MM.1S (cell line): ENCODE data around the gene DCTN3.

ENCODE experiments used
- DNase-seq: peaks from one replicate; pipeline ENCODE4 v3.0.0-alpha.2; 2015
- H2AFZ ChIP-seq: fragments of 300-600 bp; sonication (generic); 2 replicates; pipeline ENCODE4 v1.6.0; 2016; ENCODE audit warnings: antibody characterized with exemption, low read length
- H3F3A ChIP-seq: fragments of 300-600 bp; sonication (generic); 2 replicates; pipeline ENCODE4 v1.6.1; 2016; ENCODE audit warnings: mild to moderate bottlenecking, antibody characterized with exemption, low read length, moderate library complexity, mixed read lengths; ENCODE audit not compliant: insufficient read depth
- H3K27ac ChIP-seq: fragments of 300-600 bp; sonication (generic); 2 replicates; pipeline ENCODE4 v1.5.1; 2016; ENCODE audit warnings: mild to moderate bottlenecking, low read length
- H3K27me3 ChIP-seq: fragments of 300-600 bp; sonication (generic); replicated peaks from 2 replicates; pipeline ENCODE4 v1.6.0; 2016; ENCODE audit warnings: low read length; ENCODE audit not compliant: insufficient read depth
- H3K36me3 ChIP-seq: fragments of 300-600 bp; sonication (generic); replicated peaks from 2 replicates; pipeline ENCODE4 v1.6.1; 2016; ENCODE audit warnings: mild to moderate bottlenecking, low read length, mixed read lengths; ENCODE audit not compliant: insufficient read depth
- H3K4me1 ChIP-seq: fragments of 300-600 bp; sonication (generic); 2 replicates; pipeline ENCODE4 v1.6.1; 2016; ENCODE audit warnings: low read length, mixed read lengths
- H3K4me2 ChIP-seq: fragments of 300-600 bp; sonication (generic); 2 replicates; pipeline ENCODE4 v1.6.0; 2016; ENCODE audit warnings: low read depth, low read length
- H3K4me3 ChIP-seq: fragments of 300-600 bp; sonication (generic); 2 replicates; pipeline ENCODE4 v1.5.1; 2016; ENCODE audit warnings: low read length, mixed read lengths
- H3K79me2 ChIP-seq: fragments of 300-600 bp; sonication (generic); 2 replicates; pipeline ENCODE4 v1.6.1; 2016; ENCODE audit warnings: mixed run types, low read length, mixed read lengths
- H3K9ac ChIP-seq: fragments of 300-600 bp; sonication (generic); 2 replicates; pipeline ENCODE4 v1.6.1; 2016; ENCODE audit warnings: low read length, mixed read lengths
- H3K9me2 ChIP-seq: fragments of 300-600 bp; sonication (generic); replicated peaks from 2 replicates; pipeline ENCODE4 v1.6.1; 2016; ENCODE audit warnings: mild to moderate bottlenecking, low read length, mixed read lengths; ENCODE audit not compliant: insufficient read depth
- H3K9me3 ChIP-seq: fragments of 300-600 bp; sonication (generic); replicated peaks from 2 replicates; pipeline ENCODE4 v1.6.1; 2016; ENCODE audit warnings: mild to moderate bottlenecking, low read length, mixed read lengths; ENCODE audit not compliant: insufficient read depth
- H4K20me1 ChIP-seq: fragments of 300-600 bp; sonication (generic); 2 replicates; pipeline ENCODE4 v1.6.1; 2016; ENCODE audit warnings: mild to moderate bottlenecking, low read length, moderate library complexity, mixed read lengths; ENCODE audit not compliant: insufficient read depth
- CTCF ChIP-seq: fragments of 300-600 bp; sonication (generic); IDR thresholded peaks from 2 replicates; pipeline ENCODE4 v1.5.1; 2016; ENCODE audit warnings: antibody characterized with exemption, low read length, mixed read lengths
- EZH2 ChIP-seq: fragments of 300-600 bp; sonication (generic); optimal IDR thresholded peaks from 2 replicates; pipeline ENCODE3; 2017; ENCODE audit warnings: low read depth, mild to moderate bottlenecking, antibody characterized with exemption, low read length, mixed read lengths
- EZH2phosphoT487 ChIP-seq: fragments of 300-600 bp; sonication (generic); IDR thresholded peaks from 2 replicates; pipeline ENCODE4 v1.6.1; 2018; ENCODE audit warnings: antibody characterized with exemption, low read length

The DCTN3 gene

GRCh38 chr9:34629491-34629808, 9.2 kb upstream of the DCTN3 start:
- Histone ChIP-seq H3K36me3 (no peaks in the 10 kb centered on the region), H3K4me3 (0 out of 2 replicates have a peak overlapping the region, but pooled peaks have one; percentile 43), H3F3A (peaks cover 4% of the 10 kb centered on the region; the same call in 1 of the 2 replicates), H3K9me3 (no peaks in the 10 kb centered on the region), H2AFZ (no peak overlapping the region), H3K27ac (no peak overlapping the region), H3K27me3 (peaks cover 66% of the 10 kb centered on the region), H3K79me2 (no peaks in the 10 kb centered on the region), H3K9me2 (no peaks in the 10 kb centered on the region), H3K4me1 (0 out of 2 replicates have a peak, but pooled peaks cover 4% of the 10 kb centered on the region), H3K9ac (no peak overlapping the region), H4K20me1 (no peaks in the 10 kb centered on the region), H3K4me2 (peak overlapping the region; percentile 81)
- TF ChIP-seq CTCF = no peak
- TF ChIP-seq EZH2phosphoT487 = no peak
- TF ChIP-seq EZH2 = no peak
- no peak for DNase-seq

DNA sequence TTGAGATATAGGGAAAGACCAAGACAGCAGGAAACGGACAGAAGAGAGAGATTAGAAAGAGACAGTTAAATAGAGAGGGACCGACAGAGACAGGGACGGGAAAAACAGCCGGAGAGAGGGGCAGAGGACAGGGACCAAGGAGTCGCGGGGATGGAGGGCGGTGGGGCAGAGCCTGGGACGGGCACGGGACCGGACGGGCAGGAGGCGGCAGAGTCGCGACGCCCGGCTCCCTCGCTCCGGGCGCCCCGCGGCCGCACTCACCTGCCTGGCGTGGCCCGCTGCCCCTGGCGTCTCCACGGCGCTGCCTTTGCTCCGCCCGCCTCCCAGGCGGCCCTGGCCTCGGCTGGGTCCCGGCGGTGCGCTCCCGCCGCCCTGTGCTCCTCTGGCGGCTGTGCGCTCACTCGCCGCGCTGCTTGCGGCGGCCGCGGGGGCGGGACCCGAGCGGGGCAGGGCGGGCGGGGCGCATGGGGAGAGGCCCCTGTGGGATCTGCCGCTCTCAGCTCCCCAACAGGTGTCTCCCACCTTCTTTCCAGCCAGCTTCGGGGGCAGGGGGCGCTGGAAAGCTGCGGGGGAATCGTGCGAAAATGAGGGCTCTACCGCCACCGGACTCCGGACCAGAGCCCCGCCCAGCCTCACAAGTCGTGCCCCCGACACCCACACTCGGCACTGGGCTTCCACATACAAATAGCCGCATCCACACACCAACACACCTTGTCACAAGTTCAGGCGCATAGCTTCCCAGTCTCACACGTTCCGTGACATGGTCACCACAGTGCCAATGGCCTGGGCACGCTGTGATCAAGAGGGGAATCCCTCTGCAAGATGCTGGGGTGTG, 8.6 kb upstream of the DCTN3 start, which contains the start of gene ARID3C:
Gene ARID3C (minus strand): TSS at position 411 of the 835 bp plus-strand sequence. CDS start 1,052 bp downstream, outside the sequence.
- DNase-seq = peak; percentile 48
- H3K9ac ChIP-seq = no peak within 1 kb of the TSS; the same call in 1 of the 2 replicates
- TF ChIP-seq CTCF = no peak
- no peak for TF ChIP-seq EZH2
- TF ChIP-seq EZH2phosphoT487 = no peak

GRCh38 chr9:34627716-34628655, 7.7 kb upstream of the DCTN3 start:
- Histone ChIP-seq H3K4me3 (peak overlapping the region; percentile 36), H3K9ac (no peak overlapping the region; the same call in 1 of the 2 replicates), H2AFZ (peak overlapping the region; percentile 30; the same call in 1 of the 2 replicates), H3K4me1 (0 out of 2 replicates have a peak, but pooled peaks cover 4% of the 10 kb centered on the region), H3K4me2 (peak overlapping the region; percentile 72), H3F3A (no peaks in the 10 kb centered on the region), H4K20me1 (no peaks in the 10 kb centered on the region), H3K9me2 (no peaks in the 10 kb centered on the region), H3K27ac (no peak overlapping the region), H3K9me3 (no peaks in the 10 kb centered on the region), H3K27me3 (peaks cover 80% of the 10 kb centered on the region), H3K36me3 (no peaks in the 10 kb centered on the region), H3K79me2 (no peaks in the 10 kb centered on the region)
- no peak for DNase-seq
- no peak for TF ChIP-seq CTCF
- TF ChIP-seq EZH2phosphoT487 = no peak
- no peak for TF ChIP-seq EZH2

More for the DNA sequence above, 8.6 kb upstream of the DCTN3 start, which contains the start of gene ARID3C:
- no peaks in the 10 kb centered on the region for H3K9me3 ChIP-seq
- peaks cover 71% of the 10 kb centered on the region for H3K27me3 ChIP-seq
- H3K4me2 ChIP-seq = peak within 1 kb of the TSS; percentile 81
- no peaks in the 10 kb centered on the region for H4K20me1 ChIP-seq
- peak within 1 kb of the TSS; percentile 30; the same call in 1 of the 2 replicates for H2AFZ ChIP-seq
- H3K9me2 ChIP-seq = no peaks in the 10 kb centered on the region
- H3K27ac ChIP-seq = no peak within 1 kb of the TSS
- H3K4me3 ChIP-seq = peak within 1 kb of the TSS; percentile 43
- no peaks in the 10 kb centered on the region for H3K79me2 ChIP-seq
- H3K4me1 ChIP-seq = 0 out of 2 replicates have a peak, but pooled peaks cover 4% of the 10 kb centered on the region
- H3K36me3 ChIP-seq = no peaks in the 10 kb centered on the region
- H3F3A ChIP-seq = no peaks in the 10 kb centered on the region
